NCI-H1417 (cell line): ENCODE measurements around the gene TMEM120B.
A peak's percentile ranks its signal among the peaks of the same experiment; 100 is the strongest.
"Not testable (repeated sequence)": the region's sequence is repeated elsewhere in the genome, so short reads cannot be mapped to it uniquely, and the experiment has no call there.

Source experiments
- DNase-seq, 3 experiments: peaks; one replicate each; lab custom pipeline; 2025; lab: John Stamatoyannopoulos, UW

Gene TMEM120B

DNA sequence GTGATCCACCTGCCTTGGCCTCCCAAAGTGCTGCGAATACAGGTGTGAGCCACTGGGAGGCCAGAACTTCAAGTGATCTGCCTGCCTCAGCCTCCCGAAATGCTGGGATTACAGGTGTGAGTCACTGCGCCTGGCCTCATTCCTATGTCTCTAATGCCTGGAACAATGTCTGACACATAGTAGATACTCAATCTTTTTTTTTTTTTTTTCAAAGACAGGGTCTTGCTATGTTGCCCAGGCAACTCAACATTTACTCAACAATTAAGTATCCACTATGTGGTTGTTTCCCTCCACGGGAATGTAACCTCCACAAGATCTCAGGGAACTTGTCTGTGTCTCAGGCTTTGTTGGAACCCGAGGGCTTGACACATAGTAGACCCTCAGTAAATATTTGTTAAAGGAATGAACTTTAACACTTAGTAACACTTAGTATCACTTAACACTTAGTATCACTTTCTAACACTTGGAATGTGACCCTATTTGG, 3.0 kb upstream of the TMEM120B start:
- no peak for DNase-seq

DNA sequence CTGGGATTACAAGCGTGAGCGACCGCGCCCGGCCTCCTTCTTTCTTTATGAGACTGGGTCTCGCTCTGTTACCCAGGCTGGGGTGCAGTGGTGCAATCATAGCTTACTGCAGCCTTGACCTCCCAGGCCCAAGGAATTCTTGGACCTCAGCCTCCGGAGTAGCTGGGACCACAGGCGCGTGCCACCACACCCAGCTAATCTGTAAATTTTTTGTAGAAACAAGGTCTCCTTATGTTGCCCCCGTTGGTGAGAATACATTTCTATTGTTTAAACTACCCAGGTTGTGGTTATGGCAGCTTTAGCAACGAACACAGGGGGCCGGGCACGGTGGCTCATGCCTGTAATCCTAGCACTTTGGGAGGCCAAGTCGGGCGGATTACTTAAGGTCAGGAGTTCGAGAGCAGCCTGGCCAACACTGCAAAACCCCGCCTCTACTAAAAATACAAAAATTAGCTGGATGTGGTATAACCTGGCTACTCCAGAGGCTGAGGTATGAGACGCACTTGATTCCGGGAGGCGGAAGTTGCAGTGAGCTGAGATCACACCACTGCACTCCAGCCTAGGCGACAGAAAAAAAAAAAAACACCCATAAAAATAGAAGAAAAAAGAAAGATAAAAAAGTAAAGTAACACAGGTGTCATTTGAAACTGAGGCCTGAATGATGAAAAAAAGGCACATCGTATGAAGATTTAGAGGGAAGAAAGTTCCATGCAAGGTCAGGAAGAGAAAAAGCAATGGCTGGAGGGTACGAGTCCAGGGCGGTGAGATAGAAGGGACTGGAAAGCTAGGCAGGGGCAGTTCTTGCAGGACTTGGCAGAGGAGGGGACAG, 977 bp upstream of the TMEM120B start:
- no peak for DNase-seq

DNA sequence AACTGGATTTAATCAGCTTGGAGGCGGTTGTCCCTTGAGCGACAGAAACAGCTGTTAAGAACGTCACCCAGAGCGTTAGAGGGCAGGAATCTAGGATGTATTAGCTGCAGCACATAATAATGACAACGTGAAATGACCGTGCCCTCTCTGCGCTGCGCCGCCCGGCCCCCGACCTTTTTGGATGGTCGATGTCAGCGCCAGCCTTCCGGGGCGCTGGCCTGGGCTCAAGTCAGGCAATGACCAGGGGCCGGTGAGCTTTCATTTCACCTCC, 427 bp upstream of the TMEM120B start:
- DNase-seq, result peak in 2 of 3 experiments; percentile 58 to 79

DNA sequence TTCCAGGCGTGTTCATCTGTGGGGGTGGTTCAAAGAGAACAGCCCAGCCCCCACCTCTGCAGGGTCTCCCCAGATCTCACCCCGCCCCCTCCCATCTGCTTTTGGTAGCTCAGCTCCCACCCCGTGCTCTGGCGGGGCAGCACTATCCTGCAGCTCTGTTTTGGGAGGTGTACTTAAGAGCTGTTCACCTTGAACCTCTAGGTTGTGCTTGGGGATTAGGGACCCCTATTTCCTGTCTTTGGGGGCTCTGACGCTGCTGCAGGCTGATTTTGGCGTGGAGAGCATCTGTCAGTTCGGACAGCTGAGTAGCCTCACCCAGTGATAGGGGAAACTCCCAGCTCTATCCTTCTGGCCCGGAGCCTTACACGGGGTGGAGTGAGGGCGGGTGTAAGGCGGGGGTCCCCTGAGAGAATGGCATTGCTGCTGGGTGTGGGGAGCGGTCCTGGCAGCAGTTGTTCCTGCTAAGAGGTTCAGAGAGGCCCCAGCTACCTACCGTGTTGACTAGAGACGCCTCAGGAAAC, 765 bp downstream of the TMEM120B start:
- no peak for DNase-seq

DNA sequence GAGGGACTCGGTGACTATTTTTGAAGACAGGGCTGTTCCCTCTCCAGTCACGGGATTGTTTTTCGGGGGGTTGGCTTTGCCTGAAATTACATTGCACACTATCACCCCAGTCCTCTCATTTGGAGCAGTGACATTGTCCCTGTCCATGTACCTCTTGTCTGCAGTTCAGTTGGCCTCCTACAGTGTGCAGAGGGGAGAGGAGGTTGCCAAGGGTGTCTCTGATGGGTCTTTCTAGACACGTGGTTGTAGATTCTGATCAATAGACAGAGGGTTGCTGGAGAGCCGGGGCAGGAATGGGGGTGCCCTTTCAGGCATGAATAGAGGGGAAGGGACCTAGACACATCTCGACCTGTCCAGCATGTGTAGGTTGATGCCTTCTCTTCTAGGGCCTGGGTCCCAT, 1.2 kb downstream of the TMEM120B start:
- no peak for DNase-seq

DNA sequence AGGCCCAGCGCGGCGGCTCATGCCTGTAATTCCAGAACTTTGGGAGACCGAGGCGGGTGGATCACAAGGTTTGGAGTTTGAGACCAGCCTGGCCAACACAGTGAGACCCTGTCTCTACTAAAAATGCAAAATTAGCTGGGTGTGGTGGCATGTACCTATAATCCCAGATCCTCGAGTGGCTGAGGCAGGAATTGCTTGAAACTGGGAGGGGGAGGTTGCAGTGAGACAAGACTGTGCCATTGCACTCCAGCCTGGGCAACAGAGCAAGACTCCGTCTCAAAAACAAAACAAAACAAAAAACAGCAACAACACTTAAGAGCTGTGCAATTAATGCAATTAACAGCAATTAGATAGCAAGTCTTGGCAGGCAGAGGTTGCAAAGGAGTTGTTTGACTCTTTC, 2.5 kb downstream of the TMEM120B start:
- not testable (repeated sequence) for DNase-seq

DNA sequence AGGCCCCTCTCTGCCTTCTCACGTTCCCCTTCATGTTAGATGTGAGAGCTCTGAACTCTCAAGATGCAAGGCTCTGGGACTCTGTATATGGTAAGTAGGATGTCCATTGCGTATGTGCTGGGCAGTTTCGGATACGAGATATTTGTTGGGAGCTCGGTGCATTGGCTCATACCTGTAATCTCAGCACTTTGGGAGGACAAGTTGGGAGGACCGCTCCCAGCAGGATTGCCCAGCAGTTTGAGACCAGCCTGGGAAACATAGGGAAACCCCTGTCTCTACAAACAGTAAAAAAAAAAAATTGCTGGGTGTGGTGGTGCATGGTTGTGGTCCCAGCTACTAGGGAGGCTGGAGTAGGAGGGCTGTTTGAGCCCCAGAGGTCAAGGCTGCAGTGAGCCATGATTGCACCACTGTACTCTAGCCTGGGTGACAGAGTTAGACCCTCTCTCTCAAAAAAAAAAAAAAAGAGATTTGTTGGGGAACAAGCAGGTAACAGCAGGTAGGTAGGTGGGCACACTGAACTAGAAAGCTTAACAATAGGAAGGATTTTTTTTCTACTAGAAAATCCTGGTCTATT, 3.4 kb downstream of the TMEM120B start:
- DNase-seq, result no peak

DNA sequence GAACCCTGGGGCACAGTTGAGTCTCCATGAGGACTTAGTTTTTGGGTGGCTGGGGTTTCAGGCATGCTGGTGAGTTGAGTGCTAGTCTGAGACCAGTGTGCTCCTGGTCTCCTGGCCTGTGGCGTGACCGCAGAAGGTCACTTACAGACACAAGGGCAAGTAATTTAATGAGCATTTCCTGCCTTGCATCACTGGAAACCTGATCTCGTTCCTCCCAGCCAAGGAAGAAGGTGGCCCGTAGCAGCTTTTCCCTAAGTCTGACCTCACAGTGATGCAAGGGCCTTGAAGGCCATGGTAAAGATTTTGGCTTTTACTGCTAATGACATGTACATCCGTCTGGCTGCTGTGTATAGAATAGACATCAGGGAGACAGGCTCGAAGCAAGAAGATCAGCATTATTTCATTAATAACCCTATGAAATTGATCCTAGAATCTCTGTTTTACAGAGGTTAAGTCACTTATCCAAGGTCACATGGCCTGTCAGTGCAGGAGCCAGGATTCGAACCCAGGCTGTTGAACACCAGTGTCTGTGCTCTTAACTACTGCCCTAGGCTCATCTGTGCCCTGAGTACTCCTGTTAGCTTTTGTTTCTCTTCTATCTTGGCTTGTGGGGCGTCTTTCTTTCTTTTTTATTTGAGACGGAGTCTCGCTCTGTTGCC, 4.6 kb downstream of the TMEM120B start:
- DNase-seq, result no peak

DNA sequence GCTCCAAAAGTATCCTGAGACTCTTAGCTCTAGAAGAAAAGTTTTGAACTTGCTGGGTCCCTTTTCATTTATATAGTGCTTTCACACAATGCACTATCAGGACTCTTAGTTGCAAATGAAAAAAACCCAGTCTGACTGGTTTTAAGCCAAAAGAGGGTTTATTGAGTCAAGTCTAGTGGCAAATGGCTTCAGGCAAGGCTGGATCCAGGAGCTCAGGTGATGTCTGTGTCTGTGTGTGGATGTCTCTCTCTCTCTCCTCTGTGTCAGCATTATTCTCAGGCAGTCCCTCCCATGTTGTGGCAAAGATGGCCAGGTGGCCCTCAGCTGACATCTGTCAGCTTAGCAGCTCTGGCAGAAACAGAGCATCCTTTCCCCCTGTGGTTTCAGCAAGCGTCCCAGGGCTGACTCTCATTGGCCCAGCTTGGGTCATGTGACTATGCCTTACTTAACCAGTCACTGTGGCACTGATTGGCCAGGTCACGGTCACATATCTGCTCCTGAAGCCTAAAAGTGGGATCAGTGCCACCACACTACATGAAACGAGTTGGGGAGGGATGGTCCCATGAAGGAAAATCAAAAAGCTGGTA, 6.2 kb downstream of the TMEM120B start:
- no peak for DNase-seq

DNA sequence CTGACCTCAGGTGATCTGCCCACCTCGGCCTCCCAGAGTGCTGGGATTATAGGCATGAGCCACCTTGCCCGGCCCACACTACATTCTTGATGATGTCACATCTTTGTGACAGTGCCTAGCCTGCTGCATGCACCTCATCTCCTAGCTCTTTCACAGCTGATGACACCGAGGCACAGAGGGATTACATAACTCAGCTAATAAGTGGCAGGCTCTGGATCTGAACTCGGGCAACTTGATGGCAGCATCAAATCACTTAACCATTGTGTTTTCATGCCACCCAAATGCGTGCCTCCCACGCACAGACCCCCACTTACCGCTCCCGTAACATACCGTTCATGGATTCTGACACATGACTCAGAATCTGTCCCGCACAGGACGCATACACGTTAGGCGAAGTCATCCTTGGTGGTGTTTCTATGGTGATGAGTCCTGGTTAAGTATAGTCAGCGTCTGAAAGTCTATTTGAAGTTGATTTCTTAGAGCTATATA, 7.4 kb downstream of the TMEM120B start:
- no peak for DNase-seq

DNA sequence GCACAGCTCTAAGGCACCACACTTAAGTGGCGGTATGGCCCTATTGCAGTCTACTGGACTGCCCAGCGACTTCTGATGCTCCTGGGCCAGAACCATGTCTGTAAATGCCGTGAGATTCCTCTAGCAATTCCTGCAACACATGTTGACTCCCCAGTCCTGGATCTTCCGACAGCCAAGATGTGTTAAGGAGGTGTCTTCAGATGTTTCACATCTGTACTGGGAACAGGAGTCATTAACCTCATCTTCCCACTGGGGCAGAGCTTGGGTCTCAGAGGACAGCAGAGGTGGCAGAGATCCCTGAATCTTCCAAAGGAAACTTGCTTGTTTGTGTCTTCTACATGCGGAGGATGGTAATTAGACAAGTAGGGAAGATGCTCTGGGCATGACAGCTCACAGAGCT, 8.2 kb downstream of the TMEM120B start:
- DNase-seq, result no peak

DNA sequence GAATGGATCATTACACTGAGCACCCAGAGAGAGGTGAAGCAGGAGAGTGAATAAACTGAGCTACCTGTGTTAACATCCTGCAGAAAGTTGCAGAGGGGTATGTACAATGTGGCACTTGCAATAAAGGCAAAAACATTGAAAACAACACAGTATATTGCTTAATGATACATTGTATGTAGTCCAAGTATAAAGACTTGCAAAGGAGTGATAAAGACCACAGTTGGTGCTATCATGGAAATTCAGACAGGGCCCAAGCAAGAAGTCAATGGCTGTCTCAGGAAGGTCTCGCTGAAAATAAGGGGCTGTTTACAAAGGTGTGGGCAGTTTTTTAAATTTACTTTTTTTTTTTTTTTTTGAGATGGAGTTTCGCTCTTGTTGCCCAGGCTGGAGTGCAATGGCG, 10.0 kb downstream of the TMEM120B start:
- DNase-seq, result no peak

DNA sequence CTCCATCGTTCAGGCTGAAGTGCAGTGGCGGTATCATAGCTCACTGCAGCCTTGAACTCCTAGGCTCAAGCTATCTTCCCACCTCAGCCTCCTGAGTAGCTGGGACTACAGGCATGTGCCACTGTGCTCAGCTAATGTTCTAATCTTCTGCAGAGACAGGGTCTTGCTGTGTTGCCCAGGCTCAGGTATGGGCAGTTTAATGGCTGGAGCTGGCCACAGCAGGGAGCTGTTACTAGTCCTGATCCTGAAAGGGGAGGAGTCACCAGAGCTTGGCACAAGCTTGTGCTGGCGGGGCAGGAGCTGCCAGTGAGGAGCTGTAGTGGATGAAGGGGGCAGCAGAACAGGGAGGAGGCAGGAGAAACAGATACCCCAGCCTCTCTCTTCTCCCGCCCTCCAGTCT, 10.6 kb downstream of the TMEM120B start:
- DNase-seq, result no peak

DNA sequence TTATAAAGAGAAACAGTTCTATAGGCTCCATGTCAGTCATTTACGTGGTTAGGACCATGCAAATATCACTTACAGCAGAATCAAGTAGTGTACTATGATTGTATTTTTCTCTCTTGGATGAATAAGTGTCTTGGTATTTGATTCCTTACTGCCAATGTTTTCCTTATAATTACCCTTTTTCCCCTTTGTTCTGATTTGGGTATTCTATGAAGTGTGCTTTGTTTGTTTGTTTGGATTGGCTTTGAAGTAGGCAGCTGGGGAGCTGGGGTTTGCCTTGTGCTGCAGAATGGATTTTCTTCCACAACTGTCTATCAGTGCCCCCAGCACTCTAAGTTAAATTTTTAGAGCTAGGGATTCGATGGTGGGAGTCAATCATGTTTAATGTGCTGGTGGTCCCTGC, 12.4 kb downstream of the TMEM120B start:
- no peak for DNase-seq

DNA sequence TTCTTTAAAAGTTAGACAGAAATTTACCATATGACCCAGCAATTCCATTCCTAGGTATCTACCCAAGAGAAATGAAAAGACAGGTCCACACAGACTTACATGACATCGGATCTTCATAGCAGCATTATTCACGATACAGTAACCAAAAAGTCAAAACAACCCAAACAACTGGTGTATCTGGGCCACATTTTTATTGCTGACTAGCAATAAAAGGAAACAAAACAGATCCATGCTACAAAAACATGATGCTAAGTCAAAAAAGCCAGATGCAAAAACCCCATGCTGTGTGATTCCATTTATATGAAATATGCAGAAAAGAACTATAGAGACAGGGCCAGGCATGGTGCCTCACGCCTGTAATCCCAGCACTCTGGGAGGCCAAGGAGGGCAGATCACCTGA, 12.9 kb downstream of the TMEM120B start:
- DNase-seq, result no peak

DNA sequence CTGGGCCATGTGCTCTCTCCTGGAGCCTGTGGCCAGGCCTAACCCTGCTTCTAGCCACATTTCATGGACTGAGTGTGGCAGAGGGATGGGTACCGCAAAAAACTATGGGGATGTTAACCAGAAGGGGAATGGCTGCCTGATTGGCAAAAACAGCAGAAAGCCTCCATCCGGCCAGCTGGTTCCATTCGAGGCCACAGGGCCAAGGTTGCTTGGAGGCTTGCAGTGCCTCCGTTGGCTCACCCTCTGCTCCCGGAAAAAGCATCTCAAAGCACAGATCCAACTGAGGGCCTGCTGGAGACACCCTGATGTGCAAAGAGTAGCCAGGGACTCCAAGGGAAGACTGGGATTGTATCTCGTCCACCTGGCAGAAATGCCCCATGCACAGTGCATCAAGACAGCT, 16.5 kb downstream of the TMEM120B start:
- no peak for DNase-seq

DNA sequence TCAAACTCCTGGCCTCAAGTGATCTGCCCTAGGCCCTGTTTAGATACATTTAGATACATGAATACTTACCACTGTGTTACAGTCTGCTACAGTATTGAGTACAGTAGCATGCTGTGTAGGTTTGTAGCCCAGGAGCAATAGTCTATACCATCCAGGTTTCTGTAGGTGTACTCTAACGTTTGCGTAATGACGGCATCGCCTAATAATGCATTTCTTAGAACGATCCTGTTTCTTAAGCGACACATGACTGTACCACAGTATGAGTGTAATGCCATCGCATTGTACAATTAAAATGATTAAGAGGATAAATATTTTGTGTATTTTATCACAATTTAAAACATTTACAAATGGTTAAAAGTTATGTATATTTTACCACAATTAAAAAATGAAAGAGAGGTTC, 18.9 kb downstream of the TMEM120B start:
- no peak for DNase-seq

DNA sequence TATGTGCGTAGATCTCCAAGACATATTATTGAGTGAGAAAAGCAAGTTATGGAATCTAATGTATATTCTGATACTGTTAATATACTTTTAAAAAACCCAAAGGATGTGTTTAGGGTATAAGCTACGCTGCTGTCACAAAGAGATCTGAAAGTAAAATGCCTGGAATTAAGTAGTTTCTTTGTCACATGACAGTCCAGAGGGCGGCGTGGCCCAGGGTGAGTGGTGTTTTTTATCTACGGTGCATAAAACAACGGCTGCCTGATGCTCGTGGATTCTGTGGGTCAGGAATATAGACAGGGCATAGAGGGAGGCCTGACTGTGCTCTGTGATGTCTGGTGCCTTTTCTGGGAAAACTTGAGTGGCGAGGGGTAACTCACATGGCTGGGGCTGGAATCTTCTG, 21.3 kb downstream of the TMEM120B start:
- no peak for DNase-seq

DNA sequence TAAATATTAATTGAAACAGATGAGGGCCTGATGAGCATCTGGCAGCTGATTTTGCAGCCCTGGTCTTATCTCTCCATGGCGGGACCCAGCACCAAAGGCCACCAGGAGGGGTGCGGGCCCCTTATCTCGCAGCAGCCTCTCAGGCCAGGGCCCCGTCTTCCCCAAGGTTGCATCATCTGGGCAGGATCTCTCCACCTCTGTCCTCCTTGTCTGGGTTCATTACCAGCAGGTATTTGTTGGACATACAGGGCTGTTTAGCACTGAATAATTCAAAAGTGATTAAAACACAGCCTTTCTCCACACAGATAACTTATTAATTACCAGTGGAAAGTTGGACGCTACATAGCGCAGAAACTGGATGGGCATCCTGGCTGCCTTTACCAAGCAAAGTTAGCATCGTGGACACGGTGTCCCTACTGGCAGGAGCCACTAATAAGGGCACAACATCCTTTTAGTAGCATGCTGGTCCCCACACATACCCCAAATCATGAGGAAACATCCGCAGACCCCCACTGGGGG, 25.8 kb downstream of the TMEM120B start:
- no peak for DNase-seq

DNA sequence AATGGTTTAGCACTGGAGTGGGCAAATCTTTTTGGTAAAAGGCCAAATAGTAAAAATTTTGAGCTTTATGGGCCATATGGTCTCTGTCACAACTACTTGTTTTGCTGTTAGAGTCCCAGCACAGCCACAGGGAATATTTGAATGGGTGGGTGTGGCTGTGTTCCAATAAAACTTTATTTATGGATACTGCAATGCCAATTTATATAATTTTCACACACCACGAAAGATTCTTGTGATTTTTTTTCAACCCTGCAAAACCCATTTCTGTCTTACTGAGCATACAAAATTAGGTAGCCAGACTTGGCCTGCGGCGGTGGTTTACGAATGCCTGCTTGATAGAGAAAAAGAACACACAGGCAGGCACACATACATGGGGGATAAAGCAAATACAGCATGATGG, 28.3 kb downstream of the TMEM120B start:
- no peak for DNase-seq

DNA sequence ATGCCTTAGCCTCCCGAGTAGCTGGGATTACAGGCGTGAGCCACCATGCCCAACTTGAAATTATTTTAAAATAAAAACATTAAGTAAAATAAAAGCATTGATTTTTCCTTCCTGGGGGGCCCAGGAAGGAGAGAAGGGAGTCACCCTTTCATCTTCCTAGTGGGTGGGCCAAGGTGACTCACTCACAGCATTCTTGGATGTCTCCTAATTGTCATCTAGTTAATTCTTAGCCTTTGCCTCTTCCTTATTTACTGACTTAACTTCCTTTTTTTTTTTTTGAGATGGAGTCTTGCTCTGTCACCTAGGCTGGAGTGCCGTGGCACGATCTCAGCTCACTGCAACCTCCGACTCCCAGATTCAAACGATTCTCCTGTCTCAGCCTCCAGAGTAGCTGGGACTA, 29.2 kb downstream of the TMEM120B start:
- no peak for DNase-seq

DNA sequence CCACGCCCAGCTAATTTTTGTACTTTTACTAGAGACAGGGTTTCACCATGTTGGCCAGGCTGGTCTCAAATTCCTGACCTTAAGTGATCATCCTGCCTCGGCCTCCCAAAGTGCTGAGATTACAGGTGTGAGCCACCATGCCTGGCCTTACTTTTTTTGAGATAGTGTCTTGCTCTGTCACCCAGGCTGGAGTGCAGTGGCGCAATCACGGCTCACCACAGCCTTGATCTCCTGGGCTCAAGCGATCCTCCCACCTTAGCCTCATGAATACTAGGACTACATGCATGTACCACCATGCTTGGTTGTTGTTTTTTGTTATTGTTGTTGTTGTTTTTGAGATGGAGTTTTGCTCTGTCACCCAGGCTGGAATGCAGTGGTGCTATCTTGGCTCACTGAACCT, 33.0 kb downstream of the TMEM120B start:
- DNase-seq, result not testable (repeated sequence)

DNA sequence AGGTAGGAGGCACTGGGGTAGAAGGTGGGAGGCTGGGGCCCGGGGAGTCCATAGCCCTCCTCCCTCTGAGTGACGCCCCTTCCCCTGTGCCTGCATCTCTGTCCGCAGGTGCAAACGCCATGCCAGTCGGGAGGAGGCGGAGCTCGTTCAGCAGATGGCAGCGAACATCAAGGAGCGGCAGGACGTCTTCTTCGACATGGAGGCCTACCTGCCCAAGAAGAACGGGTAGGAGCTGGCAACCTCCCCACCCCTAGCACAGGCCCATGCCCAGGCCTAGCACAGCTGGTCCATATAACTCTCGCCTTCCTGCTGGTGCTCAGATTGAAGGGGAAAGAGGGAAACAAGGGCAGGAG, 35.6 kb downstream of the TMEM120B start:
- DNase-seq, result peak in 2 of 3 experiments; percentile 6 to 19
